ENCODE results near the gene PADI4. TPM values are rescaled to one million over a fixed set of nuclear protein-coding genes. Genes with fewer than 3 reads are reported as not detected.

Gene PADI4
- total and polyA plus RNA-seq, 2 experiments from 2014 or later: 0.45 to 0.52 TPM

DNA sequence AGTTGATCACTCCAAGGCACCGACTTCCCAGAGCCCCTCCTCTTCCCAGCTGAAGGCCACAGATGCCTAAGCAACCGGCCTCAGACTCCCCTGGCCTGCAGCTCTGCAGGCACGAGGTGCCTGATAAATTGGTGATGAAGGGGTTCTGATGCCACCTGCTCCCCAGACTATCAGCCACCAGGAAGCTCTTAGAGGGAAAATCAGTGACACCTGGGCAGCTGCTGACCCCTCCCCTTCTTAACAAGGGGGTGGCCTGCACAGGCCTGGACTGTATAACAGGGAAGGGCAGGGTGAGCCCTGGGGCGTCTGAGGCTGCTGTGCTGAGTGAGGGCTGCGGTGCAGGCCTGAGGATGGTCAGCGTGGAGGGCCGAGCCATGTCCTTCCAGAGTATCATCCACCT, 63.9 kb downstream of the PADI4 start, which contains the start of gene PADI6 (continued):
- TF ChIP-seq, protein P1, sequence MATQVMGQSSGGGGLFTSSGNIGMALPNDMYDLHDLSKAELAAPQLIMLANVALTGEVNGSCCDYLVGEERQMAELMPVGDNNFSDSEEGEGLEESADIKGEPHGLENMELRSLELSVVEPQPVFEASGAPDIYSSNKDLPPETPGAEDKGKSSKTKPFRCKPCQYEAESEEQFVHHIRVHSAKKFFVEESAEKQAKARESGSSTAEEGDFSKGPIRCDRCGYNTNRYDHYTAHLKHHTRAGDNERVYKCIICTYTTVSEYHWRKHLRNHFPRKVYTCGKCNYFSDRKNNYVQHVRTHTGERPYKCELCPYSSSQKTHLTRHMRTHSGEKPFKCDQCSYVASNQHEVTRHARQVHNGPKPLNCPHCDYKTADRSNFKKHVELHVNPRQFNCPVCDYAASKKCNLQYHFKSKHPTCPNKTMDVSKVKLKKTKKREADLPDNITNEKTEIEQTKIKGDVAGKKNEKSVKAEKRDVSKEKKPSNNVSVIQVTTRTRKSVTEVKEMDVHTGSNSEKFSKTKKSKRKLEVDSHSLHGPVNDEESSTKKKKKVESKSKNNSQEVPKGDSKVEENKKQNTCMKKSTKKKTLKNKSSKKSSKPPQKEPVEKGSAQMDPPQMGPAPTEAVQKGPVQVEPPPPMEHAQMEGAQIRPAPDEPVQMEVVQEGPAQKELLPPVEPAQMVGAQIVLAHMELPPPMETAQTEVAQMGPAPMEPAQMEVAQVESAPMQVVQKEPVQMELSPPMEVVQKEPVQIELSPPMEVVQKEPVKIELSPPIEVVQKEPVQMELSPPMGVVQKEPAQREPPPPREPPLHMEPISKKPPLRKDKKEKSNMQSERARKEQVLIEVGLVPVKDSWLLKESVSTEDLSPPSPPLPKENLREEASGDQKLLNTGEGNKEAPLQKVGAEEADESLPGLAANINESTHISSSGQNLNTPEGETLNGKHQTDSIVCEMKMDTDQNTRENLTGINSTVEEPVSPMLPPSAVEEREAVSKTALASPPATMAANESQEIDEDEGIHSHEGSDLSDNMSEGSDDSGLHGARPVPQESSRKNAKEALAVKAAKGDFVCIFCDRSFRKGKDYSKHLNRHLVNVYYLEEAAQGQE (IDR thresholded peaks at IDR 0.05; ENCODE audit: unreplicated experiment): no peak
- TF ChIP-seq, protein P2, sequence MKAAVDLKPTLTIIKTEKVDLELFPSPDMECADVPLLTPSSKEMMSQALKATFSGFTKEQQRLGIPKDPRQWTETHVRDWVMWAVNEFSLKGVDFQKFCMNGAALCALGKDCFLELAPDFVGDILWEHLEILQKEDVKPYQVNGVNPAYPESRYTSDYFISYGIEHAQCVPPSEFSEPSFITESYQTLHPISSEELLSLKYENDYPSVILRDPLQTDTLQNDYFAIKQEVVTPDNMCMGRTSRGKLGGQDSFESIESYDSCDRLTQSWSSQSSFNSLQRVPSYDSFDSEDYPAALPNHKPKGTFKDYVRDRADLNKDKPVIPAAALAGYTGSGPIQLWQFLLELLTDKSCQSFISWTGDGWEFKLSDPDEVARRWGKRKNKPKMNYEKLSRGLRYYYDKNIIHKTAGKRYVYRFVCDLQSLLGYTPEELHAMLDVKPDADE (IDR thresholded peaks at IDR 0.05): no peak
- TF ChIP-seq POLR2AphosphoS5 (IDR thresholded peaks at IDR 0.05; ENCODE audit: low read depth) (no peak), JUNB (IDR thresholded peaks at IDR 0.05; ENCODE audit: unreplicated experiment) (no peak), STAT1 (IDR thresholded peaks at IDR 0.05; ENCODE audit: unreplicated experiment) (no peak), EZH2phosphoT487 (IDR thresholded peaks at IDR 0.05; ENCODE audit: unreplicated experiment) (no peak), NANOG (IDR thresholded peaks at IDR 0.05; ENCODE audit: borderline replicate concordance) (no peak)

GRCh38 chr1:17372955-17373354, 65.0 kb downstream of the PADI4 start:
- H3K36me3 ChIP-seq (ENCODE audit: insufficient read depth): no peaks in the 10 kb centered on the region
- H3K27ac ChIP-seq (ENCODE audit: low read depth): no peak overlapping the region
- Mint-ChIP-seq H3K9me3 (no peaks in the 10 kb centered on the region), H3K4me3 (no peak overlapping the region), H3K27me3 (ENCODE audit: insufficient read depth, low read depth, poor library complexity) (peaks cover 19% of the 10 kb centered on the region), H3K36me3 (ENCODE audit: low read depth) (no peaks in the 10 kb centered on the region), H3K27ac (no peak overlapping the region), H3K4me1 (peaks cover 28% of the 10 kb centered on the region)
- no peak overlapping the region for H3K4me3 ChIP-seq
- no peaks in the 10 kb centered on the region for H3F3A ChIP-seq (replicated peaks; ENCODE audit: low read depth)
- ATAC-seq (no peak), DNase-seq (ENCODE audit: low spot score) (peak; percentile 43)
- no peaks in the 10 kb centered on the region for H3K27me3 ChIP-seq (ENCODE audit: insufficient read depth)
- no peaks in the 10 kb centered on the region for H3K79me2 ChIP-seq (replicated peaks; ENCODE audit: insufficient read depth)
- TF ChIP-seq, protein P3, sequence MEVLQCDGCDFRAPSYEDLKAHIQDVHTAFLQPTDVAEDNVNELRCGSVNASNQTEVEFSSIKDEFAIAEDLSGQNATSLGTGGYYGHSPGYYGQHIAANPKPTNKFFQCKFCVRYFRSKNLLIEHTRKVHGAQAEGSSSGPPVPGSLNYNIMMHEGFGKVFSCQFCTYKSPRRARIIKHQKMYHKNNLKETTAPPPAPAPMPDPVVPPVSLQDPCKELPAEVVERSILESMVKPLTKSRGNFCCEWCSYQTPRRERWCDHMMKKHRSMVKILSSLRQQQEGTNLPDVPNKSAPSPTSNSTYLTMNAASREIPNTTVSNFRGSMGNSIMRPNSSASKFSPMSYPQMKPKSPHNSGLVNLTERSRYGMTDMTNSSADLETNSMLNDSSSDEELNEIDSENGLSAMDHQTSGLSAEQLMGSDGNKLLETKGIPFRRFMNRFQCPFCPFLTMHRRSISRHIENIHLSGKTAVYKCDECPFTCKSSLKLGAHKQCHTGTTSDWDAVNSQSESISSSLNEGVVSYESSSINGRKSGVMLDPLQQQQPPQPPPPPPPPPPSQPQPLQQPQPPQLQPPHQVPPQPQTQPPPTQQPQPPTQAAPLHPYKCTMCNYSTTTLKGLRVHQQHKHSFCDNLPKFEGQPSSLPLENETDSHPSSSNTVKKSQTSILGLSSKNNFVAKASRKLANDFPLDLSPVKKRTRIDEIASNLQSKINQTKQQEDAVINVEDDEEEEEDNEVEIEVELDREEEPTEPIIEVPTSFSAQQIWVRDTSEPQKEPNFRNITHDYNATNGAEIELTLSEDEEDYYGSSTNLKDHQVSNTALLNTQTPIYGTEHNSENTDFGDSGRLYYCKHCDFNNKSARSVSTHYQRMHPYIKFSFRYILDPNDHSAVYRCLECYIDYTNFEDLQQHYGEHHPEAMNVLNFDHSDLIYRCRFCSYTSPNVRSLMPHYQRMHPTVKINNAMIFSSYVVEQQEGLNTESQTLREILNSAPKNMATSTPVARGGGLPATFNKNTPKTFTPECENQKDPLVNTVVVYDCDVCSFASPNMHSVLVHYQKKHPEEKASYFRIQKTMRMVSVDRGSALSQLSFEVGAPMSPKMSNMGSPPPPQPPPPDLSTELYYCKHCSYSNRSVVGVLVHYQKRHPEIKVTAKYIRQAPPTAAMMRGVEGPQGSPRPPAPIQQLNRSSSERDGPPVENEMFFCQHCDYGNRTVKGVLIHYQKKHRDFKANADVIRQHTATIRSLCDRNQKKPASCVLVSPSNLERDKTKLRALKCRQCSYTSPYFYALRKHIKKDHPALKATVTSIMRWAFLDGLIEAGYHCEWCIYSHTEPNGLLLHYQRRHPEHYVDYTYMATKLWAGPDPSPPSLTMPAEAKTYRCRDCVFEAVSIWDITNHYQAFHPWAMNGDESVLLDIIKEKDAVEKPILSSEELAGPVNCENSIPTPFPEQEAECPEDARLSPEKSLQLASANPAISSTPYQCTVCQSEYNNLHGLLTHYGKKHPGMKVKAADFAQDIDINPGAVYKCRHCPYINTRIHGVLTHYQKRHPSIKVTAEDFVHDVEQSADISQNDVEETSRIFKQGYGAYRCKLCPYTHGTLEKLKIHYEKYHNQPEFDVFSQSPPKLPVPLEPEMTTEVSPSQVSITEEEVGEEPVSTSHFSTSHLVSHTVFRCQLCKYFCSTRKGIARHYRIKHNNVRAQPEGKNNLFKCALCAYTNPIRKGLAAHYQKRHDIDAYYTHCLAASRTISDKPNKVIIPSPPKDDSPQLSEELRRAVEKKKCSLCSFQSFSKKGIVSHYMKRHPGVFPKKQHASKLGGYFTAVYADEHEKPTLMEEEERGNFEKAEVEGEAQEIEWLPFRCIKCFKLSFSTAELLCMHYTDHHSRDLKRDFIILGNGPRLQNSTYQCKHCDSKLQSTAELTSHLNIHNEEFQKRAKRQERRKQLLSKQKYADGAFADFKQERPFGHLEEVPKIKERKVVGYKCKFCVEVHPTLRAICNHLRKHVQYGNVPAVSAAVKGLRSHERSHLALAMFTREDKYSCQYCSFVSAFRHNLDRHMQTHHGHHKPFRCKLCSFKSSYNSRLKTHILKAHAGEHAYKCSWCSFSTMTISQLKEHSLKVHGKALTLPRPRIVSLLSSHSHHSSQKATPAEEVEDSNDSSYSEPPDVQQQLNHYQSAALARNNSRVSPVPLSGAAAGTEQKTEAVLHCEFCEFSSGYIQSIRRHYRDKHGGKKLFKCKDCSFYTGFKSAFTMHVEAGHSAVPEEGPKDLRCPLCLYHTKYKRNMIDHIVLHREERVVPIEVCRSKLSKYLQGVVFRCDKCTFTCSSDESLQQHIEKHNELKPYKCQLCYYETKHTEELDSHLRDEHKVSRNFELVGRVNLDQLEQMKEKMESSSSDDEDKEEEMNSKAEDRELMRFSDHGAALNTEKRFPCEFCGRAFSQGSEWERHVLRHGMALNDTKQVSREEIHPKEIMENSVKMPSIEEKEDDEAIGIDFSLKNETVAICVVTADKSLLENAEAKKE (CRISPR knock-in tag; IDR thresholded peaks at IDR 0.05): no peak
- TF ChIP-seq, protein P4, sequence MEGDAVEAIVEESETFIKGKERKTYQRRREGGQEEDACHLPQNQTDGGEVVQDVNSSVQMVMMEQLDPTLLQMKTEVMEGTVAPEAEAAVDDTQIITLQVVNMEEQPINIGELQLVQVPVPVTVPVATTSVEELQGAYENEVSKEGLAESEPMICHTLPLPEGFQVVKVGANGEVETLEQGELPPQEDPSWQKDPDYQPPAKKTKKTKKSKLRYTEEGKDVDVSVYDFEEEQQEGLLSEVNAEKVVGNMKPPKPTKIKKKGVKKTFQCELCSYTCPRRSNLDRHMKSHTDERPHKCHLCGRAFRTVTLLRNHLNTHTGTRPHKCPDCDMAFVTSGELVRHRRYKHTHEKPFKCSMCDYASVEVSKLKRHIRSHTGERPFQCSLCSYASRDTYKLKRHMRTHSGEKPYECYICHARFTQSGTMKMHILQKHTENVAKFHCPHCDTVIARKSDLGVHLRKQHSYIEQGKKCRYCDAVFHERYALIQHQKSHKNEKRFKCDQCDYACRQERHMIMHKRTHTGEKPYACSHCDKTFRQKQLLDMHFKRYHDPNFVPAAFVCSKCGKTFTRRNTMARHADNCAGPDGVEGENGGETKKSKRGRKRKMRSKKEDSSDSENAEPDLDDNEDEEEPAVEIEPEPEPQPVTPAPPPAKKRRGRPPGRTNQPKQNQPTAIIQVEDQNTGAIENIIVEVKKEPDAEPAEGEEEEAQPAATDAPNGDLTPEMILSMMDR (conservative IDR thresholded peaks at IDR 0.05; ENCODE audit: low read depth in 2 of 2): peak; percentile 35 to 70; a peak in 3 of 4 replicates
- H3K4me2 ChIP-seq: no peak overlapping the region
- peak overlapping the region; percentile 47; the same call in 1 of the 2 replicates for H2AFZ ChIP-seq
- peaks cover 5% of the 10 kb centered on the region; the same call in 1 of the 2 replicates for H3K9me2 ChIP-seq (ENCODE audit: insufficient read depth)
- no peaks in the 10 kb centered on the region for H4K20me1 ChIP-seq (replicated peaks; ENCODE audit: insufficient read depth)
- H3K4me1 ChIP-seq (ENCODE audit: insufficient read depth): peaks cover 14% of the 10 kb centered on the region

Measured in GM23338 (cell line).